ENCODE results near the gene PRRC2C. TPM values are rescaled to one million over a fixed set of nuclear protein-coding genes. Genes with fewer than 3 reads are reported as not detected.

PRRC2C gene
- total and polyA plus RNA-seq, 2 of the 4 experiments (the other 2 are of a cell fraction): 54.0 to 58.3 TPM

DNA sequence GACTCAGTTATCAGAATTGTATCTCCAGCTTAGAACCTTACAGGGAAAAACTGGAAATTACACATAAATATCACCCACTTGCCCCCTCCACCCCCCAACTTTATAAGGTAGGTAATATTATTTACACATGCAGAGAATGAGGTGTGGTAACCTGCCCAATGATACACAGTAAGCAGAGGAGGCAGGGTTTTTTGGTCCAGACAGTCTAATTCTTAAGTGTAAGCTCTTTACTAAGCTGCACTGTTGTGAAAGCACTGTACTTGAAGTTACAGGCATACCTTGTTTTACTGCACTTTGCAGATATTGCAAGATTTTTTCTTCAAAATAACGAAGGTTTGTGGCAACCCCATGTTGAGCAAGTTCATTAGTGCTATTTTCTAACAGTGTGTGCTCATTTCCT, 111.9 kb downstream of the PRRC2C start:
- Histone ChIP-seq H2BK5ac (ENCODE audit: low read depth, low read length, poor library complexity, severe bottlenecking) (no peak overlapping the region), H3K4me3 (ENCODE audit: insufficient read depth, low read depth, low read length) (no peak overlapping the region), H3K27me3 (ENCODE audit: control insufficient read depth, insufficient read depth, low read length) (no peaks in the 10 kb centered on the region), H3K36me3 (ENCODE audit: control insufficient read depth, insufficient read depth, low read length) (peaks cover 8% of the 10 kb centered on the region), H3K4me1 (ENCODE audit: control insufficient read depth, insufficient read depth, low read length) (peaks cover 3% of the 10 kb centered on the region), H2AK9ac (replicated peaks; ENCODE audit: low read depth, low read length, poor library complexity) (no peak overlapping the region), H4K5ac (ENCODE audit: low read depth, low read length) (no peak overlapping the region), H3K23ac (ENCODE audit: low read depth, low read length) (no peak overlapping the region), H2BK15ac (ENCODE audit: low read depth, low read length) (no peak overlapping the region), H3K56ac (ENCODE audit: extremely low read depth, insufficient read depth, low read length) (no peak overlapping the region), H2AK5ac (ENCODE audit: low read depth, low read length) (no peak overlapping the region), H4K91ac (ENCODE audit: insufficient read depth, low read depth, low read length) (no peak overlapping the region), H3K9me3 (ENCODE audit: control insufficient read depth, insufficient read depth, low read length) (no peaks in the 10 kb centered on the region), H2BK20ac (ENCODE audit: low read depth, low read length) (no peak overlapping the region), H4K20me1 (ENCODE audit: insufficient read depth, low read length) (no peaks in the 10 kb centered on the region), H2BK120ac (ENCODE audit: low read depth, low read length) (no peak overlapping the region), H3K14ac (replicated peaks; ENCODE audit: low read depth, low read length) (no peak overlapping the region), H3K79me1 (ENCODE audit: low read depth in 1 of 2, low read length in 2 of 2) (peaks cover 0 to 3% of the 10 kb centered on the region in 2 experiments; a peak in 1 of 4 replicates), H3K18ac (ENCODE audit: low read depth, low read length) (no peak overlapping the region), H4K8ac (ENCODE audit: low read depth in 2 of 2, low read length in 2 of 2) (no peak overlapping the region), H3K9ac (ENCODE audit: low read depth, low read length) (no peak overlapping the region), H3K27ac (ENCODE audit: insufficient read depth, low read length) (no peak overlapping the region), H3K4me2 (ENCODE audit: low read depth, low read length) (no peak overlapping the region), H3K4ac (ENCODE audit: low read depth, low read length) (no peak overlapping the region), H3K9me1 (ENCODE audit: insufficient read depth, low read length) (no peaks in the 10 kb centered on the region; the same call in 1 of the 2 replicates), H2AFZ (replicated peaks; ENCODE audit: low read length, poor library complexity) (no peak overlapping the region)
- dilution Hi-C loops (cut with HindIII; ENCODE audit: low sequenced_read_pairs, unreplicated experiment) (no loop called here), intact Hi-C loops (cut with micrococcal nuclease) (no loop called here), in situ Hi-C loops (cut with MboI; ENCODE audit: low sequenced_read_pairs) (no loop called here)
- no peak for ATAC-seq (ENCODE audit: low read depth)
- no CpG with 5 or more reads among the region's 1 CpG for WGBS, 2 experiments (ENCODE audit: extremely low coverage in 2 of 2, insufficient read length in 1 of 2)
- no peak for DNase-seq
- POLR2A ChIA-PET (ENCODE audit: unreplicated experiment): no interaction called here
- TF ChIP-seq POLR2A (IDR thresholded peaks at IDR 0.05; ENCODE audit: low read depth, low read length) (no peak), FOS (IDR thresholded peaks at IDR 0.05; ENCODE audit: low read depth, low read length) (no peak), RCOR1 (IDR thresholded peaks at IDR 0.05; ENCODE audit: insufficient replicate concordance, low read length) (no peak), ELK1 (IDR thresholded peaks at IDR 0.05; ENCODE audit: borderline replicate concordance, low read depth, low read length) (no peak), BHLHE40 (IDR thresholded peaks at IDR 0.05; ENCODE audit: low read depth, low read length) (no peak), MXI1 (IDR thresholded peaks at IDR 0.05; ENCODE audit: borderline replicate concordance, low read depth, low read length) (no peak), MAFK (IDR thresholded peaks at IDR 0.05; ENCODE audit: low read depth, low read length) (no peak), RAD21 (IDR thresholded peaks at IDR 0.05; ENCODE audit: low read length) (no peak), MAZ (IDR thresholded peaks at IDR 0.05; ENCODE audit: borderline replicate concordance, low read depth, low read length) (no peak), NFE2L2 (IDR thresholded peaks at IDR 0.05; ENCODE audit: low read depth, low read length) (no peak), SMC3 (IDR thresholded peaks at IDR 0.05; ENCODE audit: low read depth, low read length) (no peak), RFX5 (IDR thresholded peaks at IDR 0.05; ENCODE audit: low read depth, low read length) (no peak)
- TF ChIP-seq, protein P1, sequence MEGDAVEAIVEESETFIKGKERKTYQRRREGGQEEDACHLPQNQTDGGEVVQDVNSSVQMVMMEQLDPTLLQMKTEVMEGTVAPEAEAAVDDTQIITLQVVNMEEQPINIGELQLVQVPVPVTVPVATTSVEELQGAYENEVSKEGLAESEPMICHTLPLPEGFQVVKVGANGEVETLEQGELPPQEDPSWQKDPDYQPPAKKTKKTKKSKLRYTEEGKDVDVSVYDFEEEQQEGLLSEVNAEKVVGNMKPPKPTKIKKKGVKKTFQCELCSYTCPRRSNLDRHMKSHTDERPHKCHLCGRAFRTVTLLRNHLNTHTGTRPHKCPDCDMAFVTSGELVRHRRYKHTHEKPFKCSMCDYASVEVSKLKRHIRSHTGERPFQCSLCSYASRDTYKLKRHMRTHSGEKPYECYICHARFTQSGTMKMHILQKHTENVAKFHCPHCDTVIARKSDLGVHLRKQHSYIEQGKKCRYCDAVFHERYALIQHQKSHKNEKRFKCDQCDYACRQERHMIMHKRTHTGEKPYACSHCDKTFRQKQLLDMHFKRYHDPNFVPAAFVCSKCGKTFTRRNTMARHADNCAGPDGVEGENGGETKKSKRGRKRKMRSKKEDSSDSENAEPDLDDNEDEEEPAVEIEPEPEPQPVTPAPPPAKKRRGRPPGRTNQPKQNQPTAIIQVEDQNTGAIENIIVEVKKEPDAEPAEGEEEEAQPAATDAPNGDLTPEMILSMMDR (conservative IDR thresholded peaks at IDR 0.05; ENCODE audit: low read depth, low read length): no peak
- TF ChIP-seq, protein P2, sequence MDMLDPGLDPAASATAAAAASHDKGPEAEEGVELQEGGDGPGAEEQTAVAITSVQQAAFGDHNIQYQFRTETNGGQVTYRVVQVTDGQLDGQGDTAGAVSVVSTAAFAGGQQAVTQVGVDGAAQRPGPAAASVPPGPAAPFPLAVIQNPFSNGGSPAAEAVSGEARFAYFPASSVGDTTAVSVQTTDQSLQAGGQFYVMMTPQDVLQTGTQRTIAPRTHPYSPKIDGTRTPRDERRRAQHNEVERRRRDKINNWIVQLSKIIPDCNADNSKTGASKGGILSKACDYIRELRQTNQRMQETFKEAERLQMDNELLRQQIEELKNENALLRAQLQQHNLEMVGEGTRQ (IDR thresholded peaks at IDR 0.05; ENCODE audit: low read depth, low read length): no peak
- no TSS peak for BruUV-seq (replicated peaks)
- CTCF ChIA-PET: interaction anchor here (1.0 kb wide), 1 partner anchor 22 kb away, joined by 3 read pairs; no protein-coding TSS in a partner anchor

Data from IMR-90 (cell line).